ENCODE results near the gene SMIM36.
"Not testable (repeated sequence)": the region's sequence is repeated elsewhere in the genome, so short reads cannot be mapped to it uniquely, and the experiment has no call there.

Gene SMIM36

GRCh38 chr17:55510986-55511721, at the start of gene SMIM36:
Gene SMIM36 (minus strand): TSS chr17:55511452.
- DNase-seq (ENCODE audit: low read depth, low spot score): no peak

DNA sequence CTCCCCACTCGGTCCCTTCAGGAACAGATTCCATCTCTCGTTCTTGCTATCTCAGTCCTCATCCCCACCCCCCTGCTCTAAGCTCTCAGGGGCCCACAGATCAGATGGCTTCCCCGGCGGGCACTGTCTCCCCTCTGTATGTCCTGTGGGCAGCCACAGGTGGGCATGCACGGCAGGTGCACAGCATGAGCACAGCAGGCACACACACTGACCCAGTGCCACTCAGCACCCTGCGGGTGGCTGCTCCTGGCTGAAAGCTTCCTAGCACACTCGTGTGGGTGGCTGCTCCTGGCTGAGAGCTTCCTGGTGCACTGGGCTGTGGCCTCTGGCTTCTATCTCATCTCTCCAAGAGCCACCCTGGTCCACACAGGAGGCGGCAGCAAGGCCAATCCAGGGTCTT, 44.5 kb upstream of the SMIM36 start:
- no peak for DNase-seq (ENCODE audit: low read depth, low spot score)

- no peak for DNase-seq (ENCODE audit: low read depth, low spot score)
These were observed 37.9 kb upstream of the SMIM36 start for GRCh38 chr17:55549140-55549539.

- DNase-seq (ENCODE audit: low read depth, low spot score): no peak
These were observed 35.9 kb upstream of the SMIM36 start for GRCh38 chr17:55546991-55547664.

DNA sequence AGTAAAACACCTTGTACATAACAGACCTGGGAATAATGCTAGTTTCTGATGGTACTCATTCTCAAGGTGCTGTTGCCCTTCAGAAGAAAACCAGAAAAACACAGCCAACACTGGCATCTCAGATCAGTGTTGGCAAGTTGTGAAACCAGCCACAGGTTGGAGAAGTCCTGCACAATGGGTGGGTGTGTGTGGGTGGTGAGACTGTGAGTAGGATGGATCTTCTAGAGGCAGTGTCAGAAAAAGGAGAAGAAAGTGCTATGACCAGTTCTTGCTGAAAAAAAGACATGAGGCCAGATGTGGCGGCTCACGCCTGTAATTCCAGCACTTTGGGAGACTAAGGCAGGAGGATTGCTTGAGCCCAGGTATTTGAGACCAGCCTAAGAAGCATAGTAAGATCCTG, 35.2 kb upstream of the SMIM36 start:
- no peak for DNase-seq (ENCODE audit: low read depth, low spot score)

DNA sequence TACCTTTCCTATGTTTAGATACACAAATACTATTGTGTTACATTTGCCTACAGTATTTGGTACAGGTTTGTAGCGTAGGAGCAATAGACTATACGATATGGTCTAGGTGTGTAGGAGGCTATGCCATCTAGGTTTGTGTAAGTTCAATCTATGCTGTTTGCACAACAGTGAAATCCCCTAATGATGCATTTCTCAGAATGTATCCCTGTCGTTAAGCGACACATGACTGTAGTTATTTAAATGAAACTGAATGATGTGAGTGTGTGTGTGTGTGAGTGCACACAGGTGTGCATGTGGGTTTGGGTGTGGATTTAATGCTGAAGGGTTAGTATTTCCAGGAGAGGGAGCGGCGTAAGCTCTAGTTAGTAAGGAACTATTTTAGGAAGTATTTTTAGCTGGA, 34.6 kb upstream of the SMIM36 start:
- DNase-seq (ENCODE audit: low read depth, low spot score): no peak

DNA sequence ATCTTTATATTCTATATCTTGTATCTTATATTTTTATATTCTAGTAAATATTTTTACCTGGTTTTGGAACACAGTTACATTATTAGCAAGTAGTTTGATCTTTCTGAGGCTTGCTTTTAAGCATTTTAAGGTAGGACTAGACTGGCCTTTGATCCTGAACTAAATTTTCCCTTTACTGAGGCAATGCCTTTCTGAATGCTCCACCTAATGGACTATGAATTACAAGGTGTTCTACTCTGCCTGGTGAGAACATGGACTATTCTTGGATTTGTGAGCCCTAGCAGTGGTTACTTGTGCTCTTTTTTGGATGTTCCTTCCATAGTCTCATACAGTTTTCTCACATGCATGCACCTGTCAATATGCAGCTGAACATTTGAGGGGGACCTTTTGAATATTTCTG, 32.5 kb upstream of the SMIM36 start:
- DNase-seq (ENCODE audit: low read depth, low spot score): no peak

- no peak for DNase-seq (ENCODE audit: low read depth, low spot score)
These were observed 29.3 kb upstream of the SMIM36 start for GRCh38 chr17:55540414-55541091.

GRCh38 chr17:55536205-55536604, 25.0 kb upstream of the SMIM36 start:
- DNase-seq (ENCODE audit: low read depth, low spot score): no peak

- no peak for DNase-seq (ENCODE audit: low read depth, low spot score)
These were observed 22.4 kb upstream of the SMIM36 start for GRCh38 chr17:55533608-55534007.

GRCh38 chr17:55532670-55533069, 21.4 kb upstream of the SMIM36 start:
- no peak for DNase-seq (ENCODE audit: low read depth, low spot score)

- no peak for DNase-seq (ENCODE audit: low read depth, low spot score)
These were observed 19.9 kb upstream of the SMIM36 start for GRCh38 chr17:55531053-55531728.

GRCh38 chr17:55530064-55530463, 18.8 kb upstream of the SMIM36 start:
- DNase-seq (ENCODE audit: low read depth, low spot score): no peak

DNA sequence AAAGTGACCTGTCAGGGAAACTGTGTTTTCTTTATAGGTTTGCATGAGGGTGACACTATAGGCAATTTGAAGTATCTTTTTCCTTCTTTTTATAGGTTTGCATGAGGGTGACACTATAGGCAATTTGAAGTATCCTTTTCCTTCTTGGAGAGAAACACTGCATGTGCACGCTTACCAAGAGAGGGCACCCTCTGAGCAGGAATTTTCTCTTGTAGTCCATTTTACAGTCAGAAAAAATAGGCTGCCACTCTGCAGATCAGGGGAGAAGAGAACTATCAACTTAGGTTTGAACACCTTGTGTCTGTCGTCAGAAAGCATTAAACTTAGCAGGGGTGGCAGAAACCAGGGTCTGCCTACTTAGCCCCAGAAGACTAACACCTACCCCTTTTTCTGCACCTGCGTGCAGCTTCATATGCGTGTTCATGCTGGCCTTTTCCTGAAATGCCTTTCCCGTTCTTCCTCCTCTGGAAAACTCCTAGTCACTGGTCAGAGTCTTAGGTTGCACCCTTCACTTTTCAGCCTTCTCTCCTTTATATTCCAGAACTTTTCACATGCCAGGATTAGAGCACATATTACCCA, 16.4 kb upstream of the SMIM36 start:
- no peak for DNase-seq (ENCODE audit: low read depth, low spot score)

GRCh38 chr17:55524440-55525220, 13.4 kb upstream of the SMIM36 start:
- no peak for DNase-seq (ENCODE audit: low read depth, low spot score)

GRCh38 chr17:55523032-55523431, 11.8 kb upstream of the SMIM36 start:
- DNase-seq (ENCODE audit: low read depth, low spot score): not testable (repeated sequence)

- no peak for DNase-seq (ENCODE audit: low read depth, low spot score)
These were observed 9.9 kb upstream of the SMIM36 start for GRCh38 chr17:55521186-55521585.

DNA sequence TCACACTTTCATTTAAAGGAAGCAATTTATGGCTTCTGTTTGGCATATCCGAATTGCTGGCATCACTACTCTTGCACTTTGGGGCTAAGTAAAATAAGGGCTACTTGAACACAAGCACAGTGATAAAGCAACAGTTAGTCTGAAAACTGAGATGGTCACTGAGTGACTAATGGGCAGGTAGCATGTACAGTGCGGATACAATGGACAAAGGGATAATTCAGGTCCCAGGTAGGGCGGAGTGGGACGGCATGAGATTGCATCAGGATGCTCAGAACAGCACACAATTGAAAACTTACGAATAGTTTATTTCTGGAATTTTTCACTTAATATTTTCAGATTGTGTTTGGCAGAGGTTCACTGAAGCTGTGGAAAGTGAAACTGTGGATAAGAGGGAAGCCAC, 9.2 kb upstream of the SMIM36 start:
- no peak for DNase-seq (ENCODE audit: low read depth, low spot score)

DNA sequence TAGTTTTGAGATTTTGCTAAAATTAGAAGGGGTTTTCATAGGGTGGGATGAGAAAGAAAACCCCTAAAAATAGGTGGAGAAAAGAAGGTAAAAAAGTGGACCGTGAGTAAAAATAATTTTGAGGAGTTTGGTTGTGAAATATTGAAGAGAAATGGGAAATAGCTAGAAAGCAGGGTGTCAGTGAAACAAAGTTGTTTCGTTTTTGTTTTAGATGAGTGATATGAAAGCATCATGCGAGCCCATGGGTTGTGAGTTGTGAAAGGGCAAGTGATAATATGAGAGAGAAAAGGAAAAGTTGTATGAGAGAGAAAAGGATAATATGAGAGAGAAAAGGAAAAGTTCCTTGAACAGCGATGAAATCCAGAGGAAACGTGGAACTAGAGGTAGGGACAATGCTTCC, 7.3 kb upstream of the SMIM36 start:
- DNase-seq (ENCODE audit: low read depth, low spot score): no peak

DNA sequence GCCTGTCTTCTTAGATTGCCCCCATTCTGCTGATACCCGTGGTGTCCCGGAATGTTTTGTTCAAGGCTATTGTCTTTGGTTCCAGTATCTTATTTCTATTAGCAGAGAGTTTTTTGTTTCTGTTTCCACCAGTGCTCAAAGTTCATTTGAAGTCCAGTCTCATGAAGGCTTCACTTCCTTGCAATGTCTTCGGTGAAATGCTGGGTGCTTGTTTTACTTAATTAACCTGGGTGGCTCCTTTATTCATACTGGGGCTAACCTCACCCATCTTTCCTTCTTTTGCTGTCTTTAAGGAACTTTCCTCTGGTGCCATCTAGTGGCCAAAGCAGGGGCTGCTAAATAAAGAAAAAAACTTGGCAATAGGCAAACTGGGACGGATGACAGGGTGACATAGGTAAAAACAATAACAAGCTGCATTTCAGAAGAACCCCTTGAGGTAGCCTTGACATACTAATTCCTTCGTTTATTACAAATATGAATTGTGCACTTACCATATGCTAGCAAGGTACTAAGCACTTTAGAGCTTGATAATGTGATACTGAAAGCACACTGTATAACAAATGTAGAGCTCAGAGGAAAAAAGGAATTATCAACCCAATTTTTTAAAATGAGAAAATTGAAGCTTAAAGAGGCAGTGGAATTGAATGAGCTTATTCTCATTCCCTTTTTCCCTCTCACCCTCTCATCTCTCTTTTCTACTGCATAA, 2.8 kb upstream of the SMIM36 start:
- peak; percentile 13 for DNase-seq (ENCODE audit: low read depth, low spot score)

Measured in brain pericyte (primary cell).